NT2/D1 (cell line): Measurements from ENCODE around the gene INAFM2.
A peak's percentile ranks its signal among the peaks of the same experiment; 100 is the strongest.

Source experiments
- DNase-seq: peaks from one replicate; pipeline ENCODE4 v3.0.0-alpha.2; 2011; ENCODE audit warnings: low read depth, low spot score
- H3K27me3 ChIP-seq: 2 replicates; pipeline ENCODE4 v1.6.0; 2011; ENCODE audit warnings: mild to moderate bottlenecking; ENCODE audit not compliant: insufficient read length, insufficient read depth
- H3K36me3 ChIP-seq: 2 replicates; pipeline ENCODE4 v1.6.1; 2011; ENCODE audit warnings: mild to moderate bottlenecking, low read length, mixed read lengths; ENCODE audit not compliant: insufficient read depth, insufficient read length
- H3K4me1 ChIP-seq: 2 replicates; pipeline ENCODE4 v1.5.1; 2011; ENCODE audit not compliant: insufficient read depth, insufficient read length
- H3K4me3 ChIP-seq: 2 replicates; pipeline ENCODE4 v1.5.1; 2011; ENCODE audit warnings: low read depth; ENCODE audit not compliant: insufficient read length
- H3K9ac ChIP-seq: 2 replicates; pipeline ENCODE4 v1.6.0; 2011; ENCODE audit warnings: low read depth; ENCODE audit not compliant: insufficient read length
- H3K9me3 ChIP-seq: 2 replicates; pipeline ENCODE4 v1.5.1; 2011; ENCODE audit warnings: mild to moderate bottlenecking, low read length; ENCODE audit not compliant: insufficient read depth
- SUZ12 ChIP-seq: IDR thresholded peaks from 2 replicates; pipeline ENCODE4 v1.6.1; 2011; ENCODE audit not compliant: insufficient read length, insufficient read depth; ENCODE audit errors: extremely low read depth
- YY1 ChIP-seq: IDR thresholded peaks from 2 replicates; pipeline ENCODE4 v1.6.1; 2011; ENCODE audit not compliant: insufficient read length, insufficient read depth
- ZNF274 ChIP-seq: IDR thresholded peaks from 2 replicates; pipeline ENCODE4 v1.6.1; 2011; ENCODE audit warnings: mild to moderate bottlenecking, low read depth, low read length

The INAFM2 gene

GRCh38 chr15:40287968-40288367 lies 35.5 kb upstream of the INAFM2 start:
- DNase-seq: no peak
- Histone ChIP-seq H3K9me3 (no peaks in the 10 kb centered on the region), H3K9ac (no peak overlapping the region), H3K4me3 (no peak overlapping the region), H3K27me3 (peaks cover 34% of the 10 kb centered on the region), H3K36me3 (peaks cover 5% of the 10 kb centered on the region), H3K4me1 (peaks cover 19% of the 10 kb centered on the region)
- TF ChIP-seq SUZ12 (no peak), YY1 (no peak), ZNF274 (no peak)

- H3K27me3 ChIP-seq: peaks cover 26% of the 10 kb centered on the region
Observed at GRCh38 chr15:40289140-40289775, 34.2 kb upstream of the INAFM2 start.

GRCh38 chr15:40290545-40290917 lies 33.0 kb upstream of the INAFM2 start:
- H3K4me3 ChIP-seq: no peak overlapping the region
- TF ChIP-seq SUZ12 (no peak), ZNF274 (no peak), YY1 (no peak)
- no peaks in the 10 kb centered on the region for H3K9me3 ChIP-seq
- peaks cover 26% of the 10 kb centered on the region for H3K27me3 ChIP-seq
- DNase-seq: no peak
- H3K36me3 ChIP-seq: peaks cover 5% of the 10 kb centered on the region
- peaks cover 17% of the 10 kb centered on the region for H3K4me1 ChIP-seq
- H3K9ac ChIP-seq: no peak overlapping the region

More at GRCh38 chr15:40289140-40289775, 34.2 kb upstream of the INAFM2 start:
- Histone ChIP-seq H3K9me3 (no peaks in the 10 kb centered on the region), H3K4me3 (no peak overlapping the region), H3K9ac (no peak overlapping the region), H3K4me1 (peaks cover 21% of the 10 kb centered on the region), H3K36me3 (peaks cover 5% of the 10 kb centered on the region)
- TF ChIP-seq YY1 (no peak), ZNF274 (no peak), SUZ12 (no peak)
- DNase-seq: no peak

GRCh38 chr15:40290918-40291574 lies 32.4 kb upstream of the INAFM2 start:
- Histone ChIP-seq H3K9me3 (no peaks in the 10 kb centered on the region), H3K36me3 (peaks cover 5% of the 10 kb centered on the region), H3K4me3 (peak overlapping the region; percentile 30), H3K4me1 (peaks cover 16% of the 10 kb centered on the region), H3K27me3 (peaks cover 26% of the 10 kb centered on the region), H3K9ac (peak overlapping the region; percentile 81)
- no peak for DNase-seq
- TF ChIP-seq SUZ12 (no peak), ZNF274 (no peak), YY1 (no peak)

GRCh38 chr15:40292246-40292645 lies 31.2 kb upstream of the INAFM2 start:
- Histone ChIP-seq H3K4me1 (peaks cover 5% of the 10 kb centered on the region), H3K9ac (no peak overlapping the region), H3K9me3 (no peaks in the 10 kb centered on the region), H3K27me3 (peaks cover 26% of the 10 kb centered on the region), H3K36me3 (peaks cover 5% of the 10 kb centered on the region), H3K4me3 (no peak overlapping the region)
- DNase-seq: no peak
- no peak for TF ChIP-seq YY1
- no peak for TF ChIP-seq SUZ12
- TF ChIP-seq ZNF274: no peak

- no peak overlapping the region for H3K4me3 ChIP-seq
- no peak overlapping the region for H3K9ac ChIP-seq
- peaks cover 4% of the 10 kb centered on the region for H3K4me1 ChIP-seq
- no peak for DNase-seq
- TF ChIP-seq YY1 (no peak), ZNF274 (no peak), SUZ12 (no peak)
- H3K9me3 ChIP-seq: no peaks in the 10 kb centered on the region
- peaks cover 5% of the 10 kb centered on the region for H3K36me3 ChIP-seq
- peaks cover 26% of the 10 kb centered on the region for H3K27me3 ChIP-seq
Observed at GRCh38 chr15:40293006-40293405, 30.5 kb upstream of the INAFM2 start.

GRCh38 chr15:40293905-40294895 lies 29.3 kb upstream of the INAFM2 start:
- Histone ChIP-seq H3K9me3 (no peaks in the 10 kb centered on the region), H3K27me3 (peaks cover 26% of the 10 kb centered on the region), H3K9ac (no peak overlapping the region), H3K36me3 (no peaks in the 10 kb centered on the region), H3K4me3 (no peak overlapping the region), H3K4me1 (peaks cover 4% of the 10 kb centered on the region)
- DNase-seq: no peak
- no peak for TF ChIP-seq YY1
- no peak for TF ChIP-seq ZNF274
